Measurements from ENCODE around the gene SMG6. TPM values are rescaled to one million over a fixed set of nuclear protein-coding genes. Genes with fewer than 3 reads are reported as not detected.

The SMG6 gene
- total and polyA plus RNA-seq, 8 donors = 17.0 to 102 (median 24.4) TPM

GRCh38 chr17:2176499-2177169 is 127.0 kb downstream of the SMG6 start:
- 59 to 74% (median 72%) methylated on average over 8 of the region's 8 CpGs for WGBS, 5 donors
- intact Hi-C loops (cut with DNase I; ENCODE audit: low total_unique reads) = no loop called here
- peak in 1 of 2 donors; percentile 63 for DNase-seq
- peak overlapping the region; percentile 41 to 91 (median 87) for H3K27ac ChIP-seq
- H3K9me3 ChIP-seq = no peaks in the 10 kb centered on the region
- no peak overlapping the region for H3K4me3 ChIP-seq
- H3K36me3 ChIP-seq = peaks cover 0 to 13% (median 5%) of the 10 kb centered on the region in 4 donors
- peaks cover 89 to 100% (median 94%) of the 10 kb centered on the region in 4 donors for H3K4me1 ChIP-seq
- H3K27me3 ChIP-seq = no peaks in the 10 kb centered on the region
- no peak for TF ChIP-seq EP300 (IDR thresholded peaks at IDR 0.05)
- TF ChIP-seq POLR2AphosphoS5 (IDR thresholded peaks at IDR 0.05) = no peak
- TF ChIP-seq POLR2A (IDR thresholded peaks at IDR 0.05) = no peak
- TF ChIP-seq CTCF (IDR thresholded peaks at IDR 0.05) = no peak

GRCh38 chr17:2175294-2175628 is 128.3 kb downstream of the SMG6 start:
- Histone ChIP-seq H3K36me3 (peaks cover 0 to 9% (median under 1%) of the 10 kb centered on the region in 4 donors), H3K9me3 (no peaks in the 10 kb centered on the region), H3K4me3 (peak overlapping the region in 1 of 4 donors; percentile 3), H3K27me3 (no peaks in the 10 kb centered on the region), H3K4me1 (peaks cover 76 to 90% (median 86%) of the 10 kb centered on the region in 4 donors), H3K27ac (peak overlapping the region; percentile 61 to 91 (median 87))
- no peak for DNase-seq
- 55 to 76% (median 66%) methylated on average over 5 of the region's 5 CpGs for WGBS, 5 donors
- intact Hi-C loops (cut with DNase I; ENCODE audit: low total_unique reads) = no loop called here
- TF ChIP-seq CTCF (IDR thresholded peaks at IDR 0.05) (no peak), POLR2AphosphoS5 (IDR thresholded peaks at IDR 0.05) (no peak), POLR2A (IDR thresholded peaks at IDR 0.05) (no peak), EP300 (IDR thresholded peaks at IDR 0.05) (no peak)

- DNase-seq = peak in 1 of 2 donors; percentile 93
- peak; percentile 6 to 40 (median 26) for TF ChIP-seq POLR2AphosphoS5 (IDR thresholded peaks at IDR 0.05)
- TF ChIP-seq EP300 (IDR thresholded peaks at IDR 0.05) = peak; percentile 28
- no peak for TF ChIP-seq CTCF (IDR thresholded peaks at IDR 0.05)
- TF ChIP-seq POLR2A (IDR thresholded peaks at IDR 0.05) = no peak
- peak overlapping the region in 1 of 4 donors; percentile 3 for H3K4me3 ChIP-seq
- peaks cover 70 to 85% (median 80%) of the 10 kb centered on the region in 4 donors for H3K4me1 ChIP-seq
- WGBS, 5 donors = 25 to 38% (median 33%) methylated on average over 24 of the region's 24 CpGs
- no peaks in the 10 kb centered on the region for H3K27me3 ChIP-seq
- H3K9me3 ChIP-seq = no peaks in the 10 kb centered on the region
- H3K27ac ChIP-seq = peak overlapping the region; percentile 61 to 91 (median 87)
- peaks cover 5 to 12% (median 6%) of the 10 kb centered on the region in 4 donors for H3K36me3 ChIP-seq
- intact Hi-C loops (cut with DNase I; ENCODE audit: low total_unique reads) = no loop called here
These were observed 128.9 kb downstream of the SMG6 start for GRCh38 chr17:2174468-2175293.

GRCh38 chr17:2174014-2174413 is 129.6 kb downstream of the SMG6 start:
- H3K36me3 ChIP-seq = peaks cover 12 to 18% (median 13%) of the 10 kb centered on the region in 4 donors
- no peaks in the 10 kb centered on the region for H3K27me3 ChIP-seq
- 57 to 76% (median 72%) methylated on average over 3 of the region's 3 CpGs for WGBS, 5 donors
- TF ChIP-seq EP300 (IDR thresholded peaks at IDR 0.05) (no peak), CTCF (IDR thresholded peaks at IDR 0.05) (no peak)
- no peak overlapping the region for H3K4me3 ChIP-seq
- peak overlapping the region; percentile 61 to 91 (median 87) for H3K27ac ChIP-seq
- DNase-seq = no peak
- intact Hi-C loops (cut with DNase I; ENCODE audit: low total_unique reads) = no loop called here
- H3K9me3 ChIP-seq = no peaks in the 10 kb centered on the region
- peaks cover 64 to 78% (median 74%) of the 10 kb centered on the region in 4 donors for H3K4me1 ChIP-seq
